PC-9 (cell line): ENCODE measurements around the gene C14orf39. TPM values are rescaled to one million over a fixed set of nuclear protein-coding genes. Genes with fewer than 3 reads are reported as not detected.

ENCODE experiments used
- total RNA-seq: library from RNA; stranded (reverse); gene quantifications from 2 replicates; pipeline ENCODE4 v1.2.3, GENCODE V29; 2021

C14orf39 gene
- total RNA-seq, 1 experiment from 2014 or later: not detected

Other genes with a start within 250 kb of the C14orf39 start
- gene PPM1A, start 236.8 kb downstream of the C14orf39 start, total RNA-seq: 60.9 and 62.2 TPM in 2 replicates
- gene SIX6, start 23.1 kb upstream of the C14orf39 start, total RNA-seq: not detected in 2 replicates
- 8.1 and 9.4 TPM in 2 replicates for gene SIX1, start 163.4 kb upstream of the C14orf39 start, total RNA-seq
- 31.0 and 35.7 TPM in 2 replicates for gene SIX4, start 238.3 kb upstream of the C14orf39 start, total RNA-seq
- gene MNAT1, start 248.7 kb upstream of the C14orf39 start, total RNA-seq: 79.7 and 93.3 TPM in 2 replicates